KMS-11 (cell line): ENCODE measurements around the gene SEMA4C.

Experiments
- H2AFZ ChIP-seq: fragments of 200-600 bp; sonication (generic); 2 replicates; pipeline ENCODE4 v1.6.1; 2016; ENCODE audit warnings: antibody characterized with exemption, mixed run types, low read depth
- H3K27ac ChIP-seq: fragments of 200-600 bp; sonication (generic); 2 replicates; pipeline ENCODE4 v1.6.1; 2016; ENCODE audit warnings: mild to moderate bottlenecking, mixed run types
- H3K27me3 ChIP-seq: fragments of 200-600 bp; sonication (generic); 2 replicates; pipeline ENCODE4 v1.6.1; 2017; ENCODE audit warnings: mild to moderate bottlenecking, low read depth, mixed run types, moderate library complexity; ENCODE audit not compliant: insufficient read depth
- H3K36me3 ChIP-seq: fragments of 200-600 bp; sonication (generic); 2 replicates; pipeline ENCODE4 v1.6.1; 2017; ENCODE audit warnings: mild to moderate bottlenecking, mixed run types; ENCODE audit not compliant: insufficient read depth
- H3K4me1 ChIP-seq: fragments of 200-600 bp; sonication (generic); 2 replicates; pipeline ENCODE4 v1.6.1; 2016; ENCODE audit warnings: mild to moderate bottlenecking, low read depth, mixed run types; ENCODE audit not compliant: poor library complexity, severe bottlenecking
- H3K4me2 ChIP-seq: fragments of 200-600 bp; sonication (generic); 2 replicates; pipeline ENCODE4 v1.7.0; 2016; ENCODE audit warnings: mild to moderate bottlenecking, mixed run types
- H3K4me3 ChIP-seq: fragments of 200-600 bp; sonication (generic); IDR thresholded peaks from 2 replicates; pipeline ENCODE4 v1.6.1; 2017; ENCODE audit warnings: low read depth, low read length, mixed read lengths; ENCODE audit not compliant: insufficient read depth
- H3K79me2 ChIP-seq: fragments of 200-600 bp; sonication (generic); 2 replicates; pipeline ENCODE4 v1.6.1; 2016; ENCODE audit warnings: low read depth, mixed run types; ENCODE audit not compliant: insufficient read depth
- H3K9ac ChIP-seq: fragments of 200-600 bp; sonication (generic); 2 replicates; pipeline ENCODE4 v1.6.1; 2016; ENCODE audit warnings: mild to moderate bottlenecking, mixed run types
- H4K20me1 ChIP-seq: fragments of 200-600 bp; sonication (generic); 2 replicates; pipeline ENCODE4 v1.6.1; 2016; ENCODE audit warnings: mild to moderate bottlenecking, mixed run types; ENCODE audit not compliant: insufficient read depth
- TF ChIP-seq, protein P1 (sequence below): fragments of 200-600 bp; sonication (generic); conservative IDR thresholded peaks from 2 replicates; pipeline ENCODE4 v1.6.1; 2017; ENCODE audit warnings: low read depth, mild to moderate bottlenecking, antibody characterized with exemption, low read length, moderate library complexity, mixed read lengths

SEMA4C gene

DNA sequence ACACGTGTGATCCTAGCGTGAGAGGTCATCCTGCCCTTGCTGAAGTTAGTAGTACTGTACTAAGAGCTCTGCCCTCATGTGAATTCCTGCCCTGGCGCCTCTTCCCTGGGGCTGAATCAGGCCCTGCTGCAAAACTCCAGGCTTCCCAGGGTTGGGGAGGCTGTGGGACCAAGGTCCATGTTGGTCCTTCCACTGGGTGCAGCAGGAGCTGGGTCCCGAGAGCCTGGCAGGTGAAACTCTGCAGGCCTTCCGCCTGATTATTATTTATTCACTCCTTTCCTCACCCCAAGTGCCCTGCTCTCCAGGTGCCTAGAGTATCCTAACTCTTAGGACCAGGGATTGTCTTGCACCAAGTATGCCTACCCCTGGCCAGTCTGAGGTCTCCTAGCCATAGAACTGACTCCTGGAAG is 59.1 kb downstream of the SEMA4C start:
- H4K20me1 ChIP-seq = no peaks in the 10 kb centered on the region

DNA sequence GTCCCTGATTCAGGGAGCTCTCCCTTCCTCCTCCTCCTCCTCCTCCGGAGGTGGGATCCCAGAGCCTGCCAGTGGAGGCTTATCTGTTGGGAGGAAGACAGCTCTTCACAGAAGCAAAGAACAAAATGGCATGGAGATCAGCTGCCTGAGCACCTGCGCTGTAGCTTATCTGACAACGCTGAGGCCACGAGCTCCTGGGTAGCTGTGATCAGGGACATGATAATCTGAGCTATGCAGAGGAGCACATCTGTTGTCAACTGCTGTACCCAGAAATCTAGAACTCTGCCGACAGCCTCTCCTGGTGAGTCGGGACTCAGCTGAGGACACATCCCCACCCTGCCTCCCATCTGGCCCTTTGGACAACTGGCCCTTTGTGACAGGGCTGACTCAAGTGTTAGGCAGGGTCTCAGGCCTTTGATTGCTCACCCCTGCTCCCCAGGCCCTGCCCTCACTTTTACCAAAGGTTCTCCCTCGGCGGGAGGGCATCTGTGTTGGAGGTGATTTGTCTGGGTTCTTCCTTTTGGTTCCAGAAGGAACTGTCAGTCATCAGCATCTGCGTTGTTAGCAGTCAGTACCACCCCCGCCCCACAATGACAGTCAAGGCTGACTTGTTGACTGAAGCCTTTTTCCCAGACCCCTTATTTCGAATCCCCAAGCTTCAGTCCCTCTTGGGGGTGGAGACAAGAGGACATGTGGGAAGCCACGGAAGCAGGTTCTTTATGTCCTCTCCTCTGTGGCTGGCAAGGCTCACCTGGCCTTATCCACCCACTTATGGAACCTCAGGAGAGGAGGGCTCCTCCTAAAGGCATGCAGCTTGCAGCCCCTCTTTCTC is 59.7 kb downstream of the SEMA4C start:
- Histone ChIP-seq H3K4me3 (no peak overlapping the region), H4K20me1 (no peaks in the 10 kb centered on the region), H3K27ac (no peak overlapping the region), H3K4me1 (no peaks in the 10 kb centered on the region), H3K36me3 (no peaks in the 10 kb centered on the region), H3K27me3 (no peaks in the 10 kb centered on the region), H3K79me2 (no peaks in the 10 kb centered on the region), H2AFZ (no peak overlapping the region), H3K9ac (no peak overlapping the region), H3K4me2 (no peak overlapping the region)
- TF ChIP-seq, protein P1, sequence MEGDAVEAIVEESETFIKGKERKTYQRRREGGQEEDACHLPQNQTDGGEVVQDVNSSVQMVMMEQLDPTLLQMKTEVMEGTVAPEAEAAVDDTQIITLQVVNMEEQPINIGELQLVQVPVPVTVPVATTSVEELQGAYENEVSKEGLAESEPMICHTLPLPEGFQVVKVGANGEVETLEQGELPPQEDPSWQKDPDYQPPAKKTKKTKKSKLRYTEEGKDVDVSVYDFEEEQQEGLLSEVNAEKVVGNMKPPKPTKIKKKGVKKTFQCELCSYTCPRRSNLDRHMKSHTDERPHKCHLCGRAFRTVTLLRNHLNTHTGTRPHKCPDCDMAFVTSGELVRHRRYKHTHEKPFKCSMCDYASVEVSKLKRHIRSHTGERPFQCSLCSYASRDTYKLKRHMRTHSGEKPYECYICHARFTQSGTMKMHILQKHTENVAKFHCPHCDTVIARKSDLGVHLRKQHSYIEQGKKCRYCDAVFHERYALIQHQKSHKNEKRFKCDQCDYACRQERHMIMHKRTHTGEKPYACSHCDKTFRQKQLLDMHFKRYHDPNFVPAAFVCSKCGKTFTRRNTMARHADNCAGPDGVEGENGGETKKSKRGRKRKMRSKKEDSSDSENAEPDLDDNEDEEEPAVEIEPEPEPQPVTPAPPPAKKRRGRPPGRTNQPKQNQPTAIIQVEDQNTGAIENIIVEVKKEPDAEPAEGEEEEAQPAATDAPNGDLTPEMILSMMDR = no peak

More for the DNA sequence above, 59.1 kb downstream of the SEMA4C start:
- Histone ChIP-seq H3K4me1 (no peaks in the 10 kb centered on the region), H3K27me3 (no peaks in the 10 kb centered on the region), H3K36me3 (no peaks in the 10 kb centered on the region), H3K9ac (no peak overlapping the region), H3K4me3 (no peak overlapping the region), H3K79me2 (no peaks in the 10 kb centered on the region), H3K4me2 (no peak overlapping the region), H3K27ac (no peak overlapping the region), H2AFZ (no peak overlapping the region)
- TF ChIP-seq, protein P1 = no peak
